ENCODE results near the gene NME7. TPM values are rescaled to one million over a fixed set of nuclear protein-coding genes. Genes with fewer than 3 reads are reported as not detected.

The NME7 gene
- total RNA-seq, 1 experiment from 2014 or later, result 21.8 TPM

- no peak for DNase-seq (ENCODE audit: low read depth, low spot score)
These were observed 96.5 kb downstream of the NME7 start for GRCh38 chr1:169271098-169271497.

GRCh38 chr1:169266133-169266532, 101.5 kb downstream of the NME7 start:
- H3K4me2 ChIP-seq (ENCODE audit: low read length), result no peak overlapping the region

More at GRCh38 chr1:169271098-169271497, 96.5 kb downstream of the NME7 start:
- POLR2A ChIA-PET, result no interaction called here
- Histone ChIP-seq H3K27ac (ENCODE audit: low read depth, low read length) (no peak overlapping the region), H3K4me1 (ENCODE audit: control insufficient read depth in 1 of 2, insufficient read depth in 2 of 2, low read length in 2 of 2) (no peaks in the 10 kb centered on the region), H3K79me2 (ENCODE audit: insufficient read depth, low read length) (no peaks in the 10 kb centered on the region), H3K27me3 (ENCODE audit: insufficient read depth, low read length) (no peaks in the 10 kb centered on the region), H4K20me1 (ENCODE audit: insufficient read depth) (no peaks in the 10 kb centered on the region), H3K9me3 (ENCODE audit: control insufficient read depth in 1 of 2, insufficient read depth in 1 of 2, low read depth in 1 of 2, low read length in 2 of 2) (no peaks in the 10 kb centered on the region), H3K9ac (ENCODE audit: low read length) (no peak overlapping the region), H3K4me2 (ENCODE audit: low read length) (no peak overlapping the region), H3K4me3 (replicated peaks in 1 of 2; ENCODE audit: low read depth in 1 of 2, low read length in 2 of 2) (no peak overlapping the region), H3K9me2 (ENCODE audit: insufficient read depth) (no peaks in the 10 kb centered on the region), H2AFZ (ENCODE audit: low read depth, low read length, poor library complexity, severe bottlenecking) (no peak overlapping the region), H3K36me3 (ENCODE audit: control insufficient read depth in 1 of 2, insufficient read depth in 2 of 2, low read length in 2 of 2) (no peaks in the 10 kb centered on the region)
- ATAC-seq, result no peak
- TF ChIP-seq SIN3A (IDR thresholded peaks at IDR 0.05; ENCODE audit: low read depth) (no peak), RAD21 (IDR thresholded peaks at IDR 0.05; ENCODE audit: low read depth) (peak; percentile 32)
- CTCF ChIA-PET, result no interaction called here
- no TSS peak for BruUV-seq (replicated peaks)
- RAD21 ChIA-PET (ENCODE audit: low non-redundant PET in 1 of 2, low total read pairs in 2 of 2, uncharacterized antibody in 2 of 2, unreplicated experiment in 2 of 2), result no interaction called here
- intact Hi-C loops (cut with micrococcal nuclease), result no loop called here

More at GRCh38 chr1:169266133-169266532, 101.5 kb downstream of the NME7 start:
- intact Hi-C loops (cut with micrococcal nuclease), result no loop called here
- Histone ChIP-seq H3K4me3 (replicated peaks in 1 of 2; ENCODE audit: low read depth in 1 of 2, low read length in 2 of 2) (no peak overlapping the region), H3K4me1 (ENCODE audit: control insufficient read depth in 1 of 2, insufficient read depth in 2 of 2, low read length in 2 of 2) (no peaks in the 10 kb centered on the region), H2AFZ (ENCODE audit: low read depth, low read length, poor library complexity, severe bottlenecking) (no peak overlapping the region), H3K36me3 (ENCODE audit: control insufficient read depth in 1 of 2, insufficient read depth in 2 of 2, low read length in 2 of 2) (no peaks in the 10 kb centered on the region), H3K9me2 (ENCODE audit: insufficient read depth) (no peaks in the 10 kb centered on the region), H3K79me2 (ENCODE audit: insufficient read depth, low read length) (no peaks in the 10 kb centered on the region), H3K27ac (ENCODE audit: low read depth, low read length) (no peak overlapping the region), H3K27me3 (ENCODE audit: insufficient read depth, low read length) (no peaks in the 10 kb centered on the region), H4K20me1 (ENCODE audit: insufficient read depth) (no peaks in the 10 kb centered on the region), H3K9ac (ENCODE audit: low read length) (no peak overlapping the region), H3K9me3 (ENCODE audit: control insufficient read depth in 1 of 2, insufficient read depth in 1 of 2, low read depth in 1 of 2, low read length in 2 of 2) (no peaks in the 10 kb centered on the region)
- DNase-seq (ENCODE audit: low read depth, low spot score) (no peak), ATAC-seq (no peak)
- BruUV-seq (replicated peaks), result no TSS peak
- ChIA-PET POLR2A (no interaction called here), RAD21 (ENCODE audit: low non-redundant PET in 1 of 2, low total read pairs in 2 of 2, uncharacterized antibody in 2 of 2, unreplicated experiment in 2 of 2) (no interaction called here), CTCF (no interaction called here)
- TF ChIP-seq EZH2 (IDR thresholded peaks at IDR 0.05), result no peak
- TF ChIP-seq SP1 (IDR thresholded peaks at IDR 0.05; ENCODE audit: low read depth), result no peak
- no peak for TF ChIP-seq REST (IDR thresholded peaks at IDR 0.05; ENCODE audit: low read depth)
- TF ChIP-seq JUND (IDR thresholded peaks at IDR 0.05), result no peak
- TF ChIP-seq CEBPB (IDR thresholded peaks at IDR 0.05; ENCODE audit: low read depth), result no peak
- TF ChIP-seq SRF (IDR thresholded peaks at IDR 0.05; ENCODE audit: low read depth), result no peak
- TF ChIP-seq YY1 (IDR thresholded peaks at IDR 0.05; ENCODE audit: extremely low read depth, insufficient replicate concordance, low read depth, low read length), result no peak
- TF ChIP-seq ELF1 (IDR thresholded peaks at IDR 0.05; ENCODE audit: borderline replicate concordance, low read depth), result no peak
- no peak for TF ChIP-seq POLR2A (IDR thresholded peaks at IDR 0.05; ENCODE audit: borderline replicate concordance, extremely low read depth, insufficient read depth, insufficient read length)
- no peak for TF ChIP-seq ZFX (IDR thresholded peaks at IDR 0.05)
- no peak for TF ChIP-seq TCF7L2 (IDR thresholded peaks at IDR 0.05; ENCODE audit: borderline replicate concordance, extremely low read depth, insufficient read depth, insufficient read length)
- TF ChIP-seq RAD21 (IDR thresholded peaks at IDR 0.05; ENCODE audit: low read depth), result no peak
